Spleen (tissue), 11 donors: ENCODE results near the gene NBAS. TPM values are rescaled to one million over a fixed set of nuclear protein-coding genes. Genes with fewer than 3 reads are reported as not detected.

Experiments
- DNase-seq: peaks from one replicate; pipeline ENCODE4 v3.0.0-alpha.2; 2020
- H3K27ac ChIP-seq, 8 donors: fragments of 200-600 bp; sonication (generic) in 7 of 8; 1 replicate in 4 of 8; 2 replicates in 4 of 8; pipeline versions ENCODE4 v1.5.0 to v1.8.0; 2016 to 2021; ENCODE audit warnings: inconsistent platforms in 4 of 8, mild to moderate bottlenecking in 4 of 8, moderate library complexity in 1 of 8
- H3K27me3 ChIP-seq, 7 donors: fragments of 200-600 bp; sonication (generic) in 6 of 7; replicated peaks in 1 of 7; 1 replicate in 4 of 7; 2 replicates in 3 of 7; pipeline versions ENCODE4 v1.5.0 to v1.8.0; 2016 to 2021; ENCODE audit warnings: inconsistent platforms in 3 of 7, mild to moderate bottlenecking in 1 of 7
- H3K36me3 ChIP-seq, 6 donors: fragments of 200-600 bp; sonication (generic) in 5 of 6; 1 replicate in 4 of 6; 2 replicates in 2 of 6; pipeline versions ENCODE4 v1.5.0 to v1.8.0; 2016 to 2021; ENCODE audit warnings: inconsistent platforms in 2 of 6
- H3K4me1 ChIP-seq, 6 donors: fragments of 200-600 bp; sonication (generic) in 5 of 6; 1 replicate in 3 of 6; 2 replicates in 3 of 6; pipeline versions ENCODE4 v1.5.0 to v1.8.0; 2016 to 2021; ENCODE audit warnings: inconsistent platforms in 3 of 6
- H3K4me3 ChIP-seq, 8 donors: fragments of 200-600 bp; sonication (generic) in 7 of 8; 1 replicate in 4 of 8; 2 replicates in 4 of 8; pipeline versions ENCODE4 v1.5.0 to v1.8.0; 2016 to 2021; ENCODE audit warnings: inconsistent platforms in 4 of 8, mild to moderate bottlenecking in 4 of 8, moderate library complexity in 2 of 8
- H3K9me3 ChIP-seq, 8 donors: fragments of 200-600 bp; sonication (generic) in 7 of 8; 1 replicate in 4 of 8; 2 replicates in 4 of 8; pipeline versions ENCODE4 v1.5.0 to v1.8.0; 2016 to 2021; ENCODE audit warnings: inconsistent platforms in 4 of 8
- POLR2A ChIP-seq, 3 donors: fragments of 450-650 bp; IDR thresholded peaks; one replicate each; pipeline ENCODE4 v1.5.1; 2017; ENCODE audit warnings: antibody characterized with exemption in 3 of 3, mild to moderate bottlenecking in 1 of 3
- POLR2AphosphoS5 ChIP-seq, 3 donors: sonication (generic); formaldehyde crosslinking; IDR thresholded peaks; one replicate each; pipeline ENCODE4 v1.5.1; 2017; ENCODE audit warnings: antibody characterized with exemption in 3 of 3
- WGBS, 5 donors: extraction: QIAGEN DNeasy Blood & Tissue Kit in 3 of 5; methylation state at CpG; one replicate each; pipeline versions ENCODE4 v1.1.5 to v1.1.7; 2013 to 2018; 5-methylcytosine and 5-hydroxymethylcytosine counted together
- intact Hi-C: fragments of 100-400 bp; cut with DNase I; formaldehyde crosslinking; loops from one replicate; pipeline ENCODE4 v1.15.0; 2023; ENCODE audit warnings: low total_unique reads
- polyA plus RNA-seq, 3 donors: library from polyadenylated mRNA; stranded (reverse); fragments of 200-250 nt; gene quantifications; one replicate each; pipeline ENCODE4 v1.2.1, GENCODE V29; 2013
- total RNA-seq, 7 donors: library from RNA; depleted of rRNA in 3 of 7; stranded (reverse); fragments of >200 nt in 3 of 7; fragmentation: NEBNext Ultra II Directional in 4 of 7; extraction: Animal tissue kit (Norgen Biotek cat#: 25700) in 4 of 7; gene quantifications; one replicate each; pipeline versions ENCODE4 v1.1.0 to v1.2.1, GENCODE V29; 2016 to 2021
- TF ChIP-seq, protein P1 (sequence below), 11 experiments: fragments of 200-600 bp in 7 of 11; fragments of 450-650 bp in 4 of 11; sonication (generic) in 4 of 11; IDR thresholded peaks in 8 of 11; conservative IDR thresholded peaks in 3 of 11; 1 replicate in 7 of 11; 2 replicates in 4 of 11; pipeline versions ENCODE4 v1.4.0 to v1.8.0; 2016 to 2021; ENCODE audit warnings: antibody characterized with exemption in 11 of 11, inconsistent platforms in 4 of 11, mild to moderate bottlenecking in 1 of 11
- donor health status: healthy with polysubstance abuse.
- donor health status: DM: no; HTN: no; CAD: no; lungs with moderate emphysema.
- donor health status: DM: no; HTN: no; CAD: no.
- donor health status: Bipolar disorder and iron deficiency.
- donor health status: healthy.
- donor health status: DM: no; HTN: no; CAD: no.
- donor health status: DM: yes; HTN: yes; CAD: no.

The NBAS gene
- total and polyA plus RNA-seq, 10 donors: 21.1 to 49.0 (median 40.9) TPM

DNA sequence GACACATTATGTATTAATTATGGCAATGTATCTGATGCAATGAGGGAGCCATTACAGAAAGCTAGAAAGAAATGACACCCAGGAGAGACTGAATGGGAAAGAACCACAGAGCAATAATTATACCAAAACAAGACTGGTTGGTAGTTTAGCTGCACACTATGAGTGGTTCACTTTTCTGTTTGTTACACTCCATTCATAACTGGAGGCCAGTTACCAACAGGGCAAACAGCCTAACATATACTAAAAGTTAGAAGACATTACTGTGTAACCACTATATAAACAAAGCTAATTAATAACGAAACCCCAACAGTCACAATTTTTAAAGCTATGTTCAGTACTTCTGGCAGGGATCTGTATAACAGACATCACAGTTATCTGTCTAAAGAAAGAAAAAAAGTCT lies 49.4 kb downstream of the NBAS start:
- WGBS, 5 donors: 80 to 97% (median 89%) methylated on average over 1 of the region's 1 CpG
- intact Hi-C loops: no loop called here
- H3K27ac ChIP-seq: no peak overlapping the region
- DNase-seq: no peak
- TF ChIP-seq, protein P1, sequence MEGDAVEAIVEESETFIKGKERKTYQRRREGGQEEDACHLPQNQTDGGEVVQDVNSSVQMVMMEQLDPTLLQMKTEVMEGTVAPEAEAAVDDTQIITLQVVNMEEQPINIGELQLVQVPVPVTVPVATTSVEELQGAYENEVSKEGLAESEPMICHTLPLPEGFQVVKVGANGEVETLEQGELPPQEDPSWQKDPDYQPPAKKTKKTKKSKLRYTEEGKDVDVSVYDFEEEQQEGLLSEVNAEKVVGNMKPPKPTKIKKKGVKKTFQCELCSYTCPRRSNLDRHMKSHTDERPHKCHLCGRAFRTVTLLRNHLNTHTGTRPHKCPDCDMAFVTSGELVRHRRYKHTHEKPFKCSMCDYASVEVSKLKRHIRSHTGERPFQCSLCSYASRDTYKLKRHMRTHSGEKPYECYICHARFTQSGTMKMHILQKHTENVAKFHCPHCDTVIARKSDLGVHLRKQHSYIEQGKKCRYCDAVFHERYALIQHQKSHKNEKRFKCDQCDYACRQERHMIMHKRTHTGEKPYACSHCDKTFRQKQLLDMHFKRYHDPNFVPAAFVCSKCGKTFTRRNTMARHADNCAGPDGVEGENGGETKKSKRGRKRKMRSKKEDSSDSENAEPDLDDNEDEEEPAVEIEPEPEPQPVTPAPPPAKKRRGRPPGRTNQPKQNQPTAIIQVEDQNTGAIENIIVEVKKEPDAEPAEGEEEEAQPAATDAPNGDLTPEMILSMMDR (IDR thresholded peaks at IDR 0.05 in 8 of 11, conservative IDR thresholded peaks at IDR 0.05 in 3 of 11): no peak
- no peak for TF ChIP-seq POLR2AphosphoS5 (IDR thresholded peaks at IDR 0.05)
- TF ChIP-seq POLR2A (IDR thresholded peaks at IDR 0.05): no peak
- H3K9me3 ChIP-seq: no peaks in the 10 kb centered on the region
- H3K27me3 ChIP-seq: no peaks in the 10 kb centered on the region
- H3K4me3 ChIP-seq: no peak overlapping the region
- no peaks in the 10 kb centered on the region for H3K4me1 ChIP-seq
- H3K36me3 ChIP-seq: peaks cover 0 to 95% (median 17%) of the 10 kb centered on the region in 6 donors

DNA sequence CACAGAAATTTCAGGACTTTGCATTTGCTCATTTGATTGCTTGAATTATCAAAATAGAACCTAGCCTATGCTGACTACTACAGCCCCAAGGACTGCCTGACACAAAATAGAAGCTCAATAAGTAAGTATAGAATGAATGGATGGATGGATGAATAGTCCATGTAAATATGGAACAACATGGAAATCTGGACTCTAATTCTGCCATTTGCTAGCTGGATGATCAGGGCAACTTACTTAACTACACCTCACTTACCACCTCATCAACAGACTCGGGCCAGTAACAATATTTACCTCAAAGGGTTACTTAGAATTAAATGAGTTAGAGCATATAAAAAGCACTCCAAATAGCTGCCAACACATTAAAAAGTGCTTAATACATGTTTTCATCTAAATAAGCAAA lies 50.6 kb downstream of the NBAS start:
- TF ChIP-seq, protein P1 (IDR thresholded peaks at IDR 0.05 in 8 of 11, conservative IDR thresholded peaks at IDR 0.05 in 3 of 11): no peak
- no peak for TF ChIP-seq POLR2AphosphoS5 (IDR thresholded peaks at IDR 0.05)
- TF ChIP-seq POLR2A (IDR thresholded peaks at IDR 0.05): no peak
- H3K9me3 ChIP-seq: no peaks in the 10 kb centered on the region
- WGBS, 5 donors: 90 to 100% (median 98%) methylated on average over 1 of the region's 1 CpG
- intact Hi-C loops: no loop called here
- no peak overlapping the region for H3K4me3 ChIP-seq
- no peaks in the 10 kb centered on the region for H3K27me3 ChIP-seq
- H3K36me3 ChIP-seq: peaks cover 0 to 89% (median 17%) of the 10 kb centered on the region in 6 donors
- DNase-seq: no peak
- no peak overlapping the region for H3K27ac ChIP-seq
- no peaks in the 10 kb centered on the region for H3K4me1 ChIP-seq

GRCh38 chr2:15510131-15510530 lies 51.0 kb downstream of the NBAS start:
- 94 to 99% (median 97%) methylated on average over 3 of the region's 3 CpGs for WGBS, 5 donors
- Histone ChIP-seq H3K4me3 (no peak overlapping the region), H3K9me3 (no peaks in the 10 kb centered on the region), H3K4me1 (no peaks in the 10 kb centered on the region), H3K36me3 (peaks cover 0 to 89% (median 17%) of the 10 kb centered on the region in 6 donors), H3K27ac (no peak overlapping the region), H3K27me3 (no peaks in the 10 kb centered on the region)
- DNase-seq: no peak
- intact Hi-C loops: no loop called here
- TF ChIP-seq POLR2AphosphoS5 (IDR thresholded peaks at IDR 0.05) (no peak), POLR2A (IDR thresholded peaks at IDR 0.05) (no peak)
- TF ChIP-seq, protein P1 (IDR thresholded peaks at IDR 0.05 in 8 of 11, conservative IDR thresholded peaks at IDR 0.05 in 3 of 11): no peak

- TF ChIP-seq POLR2A (IDR thresholded peaks at IDR 0.05) (no peak), POLR2AphosphoS5 (IDR thresholded peaks at IDR 0.05) (no peak)
- TF ChIP-seq, protein P1 (IDR thresholded peaks at IDR 0.05 in 8 of 11, conservative IDR thresholded peaks at IDR 0.05 in 3 of 11): no peak
- WGBS, 5 donors: 92 to 96% (median 93%) methylated on average over 3 of the region's 3 CpGs
- Histone ChIP-seq H3K4me3 (no peak overlapping the region), H3K4me1 (no peaks in the 10 kb centered on the region), H3K27ac (no peak overlapping the region), H3K36me3 (peaks cover 0 to 91% (median 27%) of the 10 kb centered on the region in 6 donors), H3K9me3 (no peaks in the 10 kb centered on the region), H3K27me3 (no peaks in the 10 kb centered on the region)
- DNase-seq: no peak
- intact Hi-C loops: no loop called here
These were observed 53.4 kb downstream of the NBAS start for GRCh38 chr2:15507697-15508096.
